GM19467 (cell line): ENCODE results near the gene CBX6.

Experiments used
- ATAC-seq: cut with Tn5 transposase; IDR thresholded peaks from one replicate; pipeline ENCODE4 v1.9.1; 2021; ENCODE audit warnings: mild to moderate bottlenecking, moderate library complexity; ENCODE audit not compliant: unreplicated experiment

The CBX6 gene

GRCh38 chr22:38841211-38841610 lies 30.8 kb downstream of the CBX6 start:
- no peak for ATAC-seq

GRCh38 chr22:38840129-38840528 lies 31.9 kb downstream of the CBX6 start:
- ATAC-seq, result no peak

GRCh38 chr22:38839686-38840085 lies 32.3 kb downstream of the CBX6 start:
- ATAC-seq, result no peak

GRCh38 chr22:38837414-38837928 lies 34.5 kb downstream of the CBX6 start:
- no peak for ATAC-seq

- no peak for ATAC-seq
Measured at GRCh38 chr22:38835888-38836301, 36.1 kb downstream of the CBX6 start.

- ATAC-seq, result no peak
Measured at GRCh38 chr22:38834991-38835390, 37.0 kb downstream of the CBX6 start.

- no peak for ATAC-seq
Measured at GRCh38 chr22:38834215-38834953, 37.6 kb downstream of the CBX6 start.

GRCh38 chr22:38833061-38833460 lies 39.0 kb downstream of the CBX6 start:
- ATAC-seq, result no peak

- no peak for ATAC-seq
Measured at GRCh38 chr22:38832005-38832978, 39.7 kb downstream of the CBX6 start.

GRCh38 chr22:38831166-38831945 lies 40.7 kb downstream of the CBX6 start:
- no peak for ATAC-seq

- no peak for ATAC-seq
Measured at GRCh38 chr22:38830845-38831108, 41.2 kb downstream of the CBX6 start.

- ATAC-seq, result no peak
Measured at GRCh38 chr22:38830026-38830844, 41.8 kb downstream of the CBX6 start.

- ATAC-seq, result no peak
Measured at GRCh38 chr22:38829485-38829884, 42.5 kb downstream of the CBX6 start.

GRCh38 chr22:38828616-38829205 lies 43.3 kb downstream of the CBX6 start:
- ATAC-seq, result no peak

GRCh38 chr22:38828191-38828590 lies 43.8 kb downstream of the CBX6 start:
- no peak for ATAC-seq

- no peak for ATAC-seq
Measured at GRCh38 chr22:38827510-38827909, 44.5 kb downstream of the CBX6 start.

- ATAC-seq, result no peak
Measured at GRCh38 chr22:38826801-38827200, 45.2 kb downstream of the CBX6 start.

GRCh38 chr22:38826386-38826785 lies 45.6 kb downstream of the CBX6 start:
- no peak for ATAC-seq

- no peak for ATAC-seq
Measured at GRCh38 chr22:38824585-38824984, 47.4 kb downstream of the CBX6 start.

- ATAC-seq, result no peak
Measured at GRCh38 chr22:38823637-38824036, 48.4 kb downstream of the CBX6 start.
